Activated naive CD8-positive, alpha-beta T cell treated with anti-CD3 and anti-CD28 coated beads for 36 hours (primary cell): ENCODE results near the gene USP36. TPM values are rescaled to one million over a fixed set of nuclear protein-coding genes. Genes with fewer than 3 reads are reported as not detected.
"Not testable (repeated sequence)": the region's sequence is repeated elsewhere in the genome, so short reads cannot be mapped to it uniquely, and the experiment has no call there.

Experiments
- DNase-seq: peaks from one replicate; pipeline ENCODE4 v3.0.0; 2021
- H3K27ac Mint-ChIP-seq: one replicate; pipeline ENCODE4 v1.8.0; 2022; ENCODE audit warnings: mild to moderate bottlenecking, moderate library complexity, mixed read lengths
- H3K27me3 Mint-ChIP-seq: one replicate; pipeline ENCODE4 v1.8.0; 2022; ENCODE audit warnings: mild to moderate bottlenecking, mixed read lengths
- H3K36me3 Mint-ChIP-seq: one replicate; pipeline ENCODE4 v1.8.0; 2021; ENCODE audit warnings: mild to moderate bottlenecking, mixed read lengths
- H3K4me1 Mint-ChIP-seq: one replicate; pipeline ENCODE4 v1.8.0; 2021; ENCODE audit warnings: mixed read lengths
- H3K4me3 Mint-ChIP-seq: one replicate; pipeline ENCODE4 v1.8.0; 2022; ENCODE audit warnings: mild to moderate bottlenecking, moderate library complexity, mixed read lengths
- H3K9me3 Mint-ChIP-seq: one replicate; pipeline ENCODE4 v1.8.0; 2022; ENCODE audit warnings: mixed read lengths
- total RNA-seq, 2 experiments: library from RNA; stranded (reverse); gene quantifications; one replicate each; pipeline ENCODE4 v1.2.3, GENCODE V29; 2021

Gene USP36
- 100 to 1,000 TPM; 126 to 128 TPM for total RNA-seq

GRCh38 chr17:78840780-78841611 lies at the start of gene USP36:
Gene USP36, minus strand, starts transcription at chr17:78840814. Its CDS starts 4,451 bp downstream, at chr17:78836363.
- H3K4me3 Mint-ChIP-seq = peak within 1 kb of the TSS; percentile 88
- no peaks in the 10 kb centered on the region for H3K9me3 Mint-ChIP-seq
- H3K36me3 Mint-ChIP-seq = peaks cover 32% of the 10 kb centered on the region
- peak within 1 kb of the TSS; percentile 95 for H3K27ac Mint-ChIP-seq
- H3K4me1 Mint-ChIP-seq = peaks cover 29% of the 10 kb centered on the region
- peak; percentile 99 for DNase-seq
- H3K27me3 Mint-ChIP-seq = no peaks in the 10 kb centered on the region

DNA sequence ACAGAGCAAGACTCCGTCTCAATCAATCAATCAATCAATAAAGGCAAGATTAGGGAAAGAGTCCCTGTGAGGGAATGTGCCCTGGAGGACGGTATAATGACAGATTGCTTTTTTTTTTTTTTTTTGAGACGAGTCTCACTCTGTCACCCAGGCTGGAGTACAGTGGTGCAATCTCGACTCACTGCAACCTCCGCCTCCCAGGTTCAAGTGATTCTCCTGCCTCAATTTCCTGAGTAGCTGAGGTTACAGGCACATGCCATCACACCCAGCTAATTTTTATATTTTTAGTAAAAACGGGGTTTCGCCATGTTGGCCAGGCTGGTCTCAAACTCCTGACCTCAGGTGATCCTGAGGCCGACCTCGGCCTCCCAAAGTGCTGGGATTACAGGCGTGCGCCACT lies 49.5 kb upstream of the USP36 start:
- not testable (repeated sequence) for H3K36me3 Mint-ChIP-seq, DNase-seq, H3K27me3 Mint-ChIP-seq, H3K4me3 Mint-ChIP-seq, H3K9me3 Mint-ChIP-seq
- Mint-ChIP-seq H3K27ac (peak overlapping the region; percentile 69), H3K4me1 (peaks cover 33% of the 10 kb centered on the region)

GRCh38 chr17:78889531-78889930 lies 48.9 kb upstream of the USP36 start:
- Mint-ChIP-seq H3K36me3 (no peaks in the 10 kb centered on the region), H3K4me3 (peak overlapping the region; percentile 50), H3K4me1 (peaks cover 33% of the 10 kb centered on the region), H3K27me3 (peaks cover 5% of the 10 kb centered on the region), H3K27ac (peak overlapping the region; percentile 67), H3K9me3 (no peaks in the 10 kb centered on the region)
- DNase-seq = peak; percentile 21

- peaks cover 33% of the 10 kb centered on the region for H3K4me1 Mint-ChIP-seq
- peaks cover 5% of the 10 kb centered on the region for H3K27me3 Mint-ChIP-seq
- no peak for DNase-seq
- H3K9me3 Mint-ChIP-seq = no peaks in the 10 kb centered on the region
- peak overlapping the region; percentile 19 for H3K27ac Mint-ChIP-seq
- H3K36me3 Mint-ChIP-seq = no peaks in the 10 kb centered on the region
- H3K4me3 Mint-ChIP-seq = no peak overlapping the region
These were observed 48.4 kb upstream of the USP36 start for GRCh38 chr17:78888941-78889518.

- peaks cover 5% of the 10 kb centered on the region for H3K27me3 Mint-ChIP-seq
- DNase-seq = no peak
- no peak overlapping the region for H3K27ac Mint-ChIP-seq
- peaks cover 41% of the 10 kb centered on the region for H3K4me1 Mint-ChIP-seq
- no peak overlapping the region for H3K4me3 Mint-ChIP-seq
- H3K36me3 Mint-ChIP-seq = no peaks in the 10 kb centered on the region
- no peaks in the 10 kb centered on the region for H3K9me3 Mint-ChIP-seq
These were observed 46.3 kb upstream of the USP36 start for GRCh38 chr17:78886954-78887353.

GRCh38 chr17:78885956-78886355 lies 45.3 kb upstream of the USP36 start:
- Mint-ChIP-seq H3K4me3 (no peak overlapping the region), H3K36me3 (no peaks in the 10 kb centered on the region), H3K27me3 (peaks cover 5% of the 10 kb centered on the region), H3K4me1 (peaks cover 34% of the 10 kb centered on the region), H3K27ac (no peak overlapping the region), H3K9me3 (no peaks in the 10 kb centered on the region)
- no peak for DNase-seq

DNA sequence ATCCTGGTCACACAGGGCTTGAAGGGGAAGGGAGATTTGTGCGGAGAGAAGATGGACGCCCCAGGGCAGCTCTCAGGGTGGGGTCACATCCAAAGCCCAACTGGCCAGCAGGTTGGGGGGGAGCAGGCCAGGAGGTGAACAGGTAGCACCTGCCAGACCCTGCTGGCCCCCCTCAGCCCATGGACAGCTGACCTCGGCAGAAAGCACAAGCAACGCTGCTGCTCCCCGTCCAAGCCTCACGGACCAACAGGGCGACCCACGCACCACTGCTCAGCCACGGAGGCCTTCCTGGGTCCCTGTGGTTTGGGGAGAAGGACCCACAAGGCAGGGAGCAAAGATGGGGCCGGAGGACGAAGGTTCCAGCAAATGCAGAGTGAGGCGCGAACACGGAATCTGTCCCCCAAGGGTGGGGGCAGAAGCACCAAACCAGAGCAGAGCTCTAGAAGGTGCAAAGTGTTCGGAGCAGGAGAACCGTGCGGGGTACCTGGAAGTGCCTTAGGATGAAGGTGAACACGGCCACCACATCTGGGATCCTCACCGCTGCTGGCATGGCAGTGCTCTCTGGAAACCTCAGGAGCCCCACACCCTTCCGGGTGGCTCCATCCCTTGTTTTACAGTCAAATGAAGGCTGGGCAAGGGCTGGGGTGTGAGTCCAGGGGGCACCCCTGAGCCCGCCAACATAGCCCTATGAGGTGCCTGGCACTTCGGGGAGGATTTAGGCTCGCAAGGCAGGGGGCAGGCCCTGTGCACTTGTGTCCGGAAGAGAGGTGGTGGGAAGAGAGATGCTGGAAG lies 44.5 kb upstream of the USP36 start:
- H3K27ac Mint-ChIP-seq = no peak overlapping the region
- peaks cover 5% of the 10 kb centered on the region for H3K27me3 Mint-ChIP-seq
- no peaks in the 10 kb centered on the region for H3K9me3 Mint-ChIP-seq
- no peak for DNase-seq
- no peak overlapping the region for H3K4me3 Mint-ChIP-seq
- H3K4me1 Mint-ChIP-seq = peaks cover 28% of the 10 kb centered on the region
- H3K36me3 Mint-ChIP-seq = no peaks in the 10 kb centered on the region

DNA sequence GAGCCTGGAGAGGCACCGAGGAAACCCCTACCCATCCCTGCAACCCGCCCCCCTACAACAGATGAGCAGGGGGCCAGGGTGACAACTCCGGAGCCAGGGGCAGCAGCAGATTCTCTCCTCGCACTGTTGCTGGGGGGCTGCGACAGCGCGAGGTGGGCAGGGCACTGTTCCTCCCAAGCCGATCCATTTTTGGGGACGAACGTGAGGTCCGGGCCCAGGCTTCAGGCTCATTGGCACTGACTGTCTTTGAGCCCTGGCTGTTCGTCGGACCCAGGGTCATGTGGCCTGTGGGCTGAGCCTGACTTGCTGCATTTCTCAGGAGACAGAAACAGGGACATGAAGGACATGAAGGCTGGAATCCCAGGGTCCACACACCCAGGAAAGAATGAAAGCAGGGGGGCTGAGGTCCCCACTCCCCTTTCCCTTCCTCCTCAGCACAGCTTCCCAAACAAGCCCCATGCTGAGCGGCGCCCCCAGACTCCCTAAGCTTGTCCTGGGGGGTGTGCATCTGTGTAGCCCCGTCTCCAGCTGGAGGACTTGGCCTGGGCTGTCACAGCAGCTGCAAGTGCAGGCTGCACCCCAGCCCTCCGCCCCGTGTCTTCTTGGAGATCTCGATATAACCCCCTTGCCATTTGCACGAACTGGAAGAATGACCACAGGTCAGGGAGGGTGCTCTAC lies 43.7 kb upstream of the USP36 start:
- H3K27me3 Mint-ChIP-seq = peaks cover 5% of the 10 kb centered on the region

DNA sequence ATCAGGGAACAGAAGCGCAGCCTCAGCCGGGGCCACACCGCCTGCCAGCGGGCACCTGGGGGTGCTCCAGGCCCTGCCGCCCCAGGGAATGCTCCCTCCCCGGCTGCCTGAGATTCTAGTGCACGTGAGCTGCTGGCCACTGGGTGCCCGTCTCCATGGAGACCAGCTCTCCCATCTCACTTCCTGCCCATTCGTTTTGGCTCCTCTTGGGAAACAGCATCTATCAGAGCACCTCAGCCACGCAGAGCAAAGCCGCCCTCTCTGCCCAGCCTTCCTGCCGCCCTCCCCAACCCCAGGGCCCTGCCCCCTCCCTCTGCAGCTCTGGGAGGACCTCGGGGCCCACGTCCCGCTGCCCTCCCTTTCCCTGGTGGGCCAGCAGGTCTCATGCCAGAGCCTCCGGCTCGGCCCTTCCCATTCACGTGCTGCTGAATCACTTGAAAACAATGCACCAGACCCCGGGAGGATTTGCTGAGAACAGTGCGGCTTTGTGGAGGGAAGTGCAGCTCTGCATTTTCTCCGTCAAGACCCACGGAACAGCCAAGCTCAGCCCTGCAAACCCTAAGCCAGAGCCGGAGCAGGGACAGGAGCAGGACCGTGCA lies 43.0 kb upstream of the USP36 start:
- H3K9me3 Mint-ChIP-seq = no peaks in the 10 kb centered on the region
- H3K27ac Mint-ChIP-seq = no peak overlapping the region
- peak overlapping the region; percentile 53 for H3K4me3 Mint-ChIP-seq
- H3K36me3 Mint-ChIP-seq = no peaks in the 10 kb centered on the region
- no peak for DNase-seq
- peaks cover 26% of the 10 kb centered on the region for H3K4me1 Mint-ChIP-seq
- H3K27me3 Mint-ChIP-seq = peaks cover under 1% of the 10 kb centered on the region

More for the DNA sequence above, 43.7 kb upstream of the USP36 start:
- Mint-ChIP-seq H3K9me3 (no peaks in the 10 kb centered on the region), H3K36me3 (no peaks in the 10 kb centered on the region), H3K4me1 (peaks cover 28% of the 10 kb centered on the region), H3K4me3 (no peak overlapping the region), H3K27ac (no peak overlapping the region)
- no peak for DNase-seq

DNA sequence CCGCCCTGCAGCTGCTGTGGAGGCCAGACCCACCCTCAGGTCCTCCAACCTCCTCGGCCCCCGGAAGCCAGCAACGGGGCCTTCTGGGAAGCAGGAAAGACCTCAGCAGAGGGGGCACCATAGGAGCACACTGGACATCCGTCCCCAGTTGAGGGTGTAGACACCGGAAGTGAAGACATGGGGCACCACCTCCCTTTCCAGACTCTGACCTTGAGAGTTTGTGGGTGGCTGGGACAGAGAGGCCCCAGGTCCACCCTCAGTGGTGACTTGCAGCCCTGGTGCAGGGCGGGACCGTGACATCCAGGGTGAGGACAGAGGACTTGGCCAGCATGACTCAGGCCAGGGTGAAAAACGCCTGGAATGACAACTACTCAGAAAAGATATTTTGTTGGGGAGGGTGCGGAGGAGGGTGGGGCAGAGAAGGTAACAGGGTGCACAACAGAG lies 42.5 kb upstream of the USP36 start:
- Mint-ChIP-seq H3K36me3 (no peaks in the 10 kb centered on the region), H3K27me3 (no peaks in the 10 kb centered on the region), H3K4me1 (peaks cover 25% of the 10 kb centered on the region), H3K4me3 (peak overlapping the region; percentile 53), H3K9me3 (no peaks in the 10 kb centered on the region), H3K27ac (peak overlapping the region; percentile 77)
- DNase-seq = no peak

- no peak for DNase-seq
- H3K4me3 Mint-ChIP-seq = peak overlapping the region; percentile 53
- no peaks in the 10 kb centered on the region for H3K9me3 Mint-ChIP-seq
- H3K27me3 Mint-ChIP-seq = no peaks in the 10 kb centered on the region
- H3K4me1 Mint-ChIP-seq = peaks cover 25% of the 10 kb centered on the region
- H3K27ac Mint-ChIP-seq = peak overlapping the region; percentile 77
- no peaks in the 10 kb centered on the region for H3K36me3 Mint-ChIP-seq
These were observed 42.0 kb upstream of the USP36 start for GRCh38 chr17:78882540-78883088.

DNA sequence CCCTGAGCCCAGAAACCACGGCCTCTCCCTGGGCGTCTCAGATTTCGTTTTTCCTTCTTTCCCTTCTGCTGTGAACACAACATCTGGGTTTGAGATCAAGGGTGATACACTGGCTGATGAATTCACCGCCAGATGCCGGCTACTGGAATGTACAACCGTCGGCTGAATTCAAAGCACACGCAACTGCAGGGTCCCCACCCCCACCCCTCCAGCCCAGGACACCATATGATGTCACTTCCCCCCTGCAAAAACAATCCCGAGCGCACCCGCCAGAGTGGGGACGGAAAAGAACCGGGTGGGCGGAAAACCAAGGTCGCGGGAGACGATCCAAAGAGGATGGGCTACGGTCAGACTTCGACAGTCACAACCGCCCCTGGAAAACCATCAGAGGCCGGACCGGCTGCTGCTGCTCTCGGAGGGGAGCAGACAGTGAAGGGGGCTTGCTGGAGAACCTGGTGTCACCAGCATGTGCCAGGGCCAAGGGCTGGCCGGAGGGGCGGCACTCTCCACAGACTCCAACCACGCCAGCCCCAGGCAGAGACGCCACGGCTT lies 39.1 kb upstream of the USP36 start:
- DNase-seq = peak; percentile 41
- H3K27ac Mint-ChIP-seq = peak overlapping the region; percentile 74
- no peaks in the 10 kb centered on the region for H3K9me3 Mint-ChIP-seq
- no peaks in the 10 kb centered on the region for H3K36me3 Mint-ChIP-seq
- H3K27me3 Mint-ChIP-seq = peaks cover 3% of the 10 kb centered on the region
- H3K4me1 Mint-ChIP-seq = peaks cover 26% of the 10 kb centered on the region
- H3K4me3 Mint-ChIP-seq = peak overlapping the region; percentile 59

DNA sequence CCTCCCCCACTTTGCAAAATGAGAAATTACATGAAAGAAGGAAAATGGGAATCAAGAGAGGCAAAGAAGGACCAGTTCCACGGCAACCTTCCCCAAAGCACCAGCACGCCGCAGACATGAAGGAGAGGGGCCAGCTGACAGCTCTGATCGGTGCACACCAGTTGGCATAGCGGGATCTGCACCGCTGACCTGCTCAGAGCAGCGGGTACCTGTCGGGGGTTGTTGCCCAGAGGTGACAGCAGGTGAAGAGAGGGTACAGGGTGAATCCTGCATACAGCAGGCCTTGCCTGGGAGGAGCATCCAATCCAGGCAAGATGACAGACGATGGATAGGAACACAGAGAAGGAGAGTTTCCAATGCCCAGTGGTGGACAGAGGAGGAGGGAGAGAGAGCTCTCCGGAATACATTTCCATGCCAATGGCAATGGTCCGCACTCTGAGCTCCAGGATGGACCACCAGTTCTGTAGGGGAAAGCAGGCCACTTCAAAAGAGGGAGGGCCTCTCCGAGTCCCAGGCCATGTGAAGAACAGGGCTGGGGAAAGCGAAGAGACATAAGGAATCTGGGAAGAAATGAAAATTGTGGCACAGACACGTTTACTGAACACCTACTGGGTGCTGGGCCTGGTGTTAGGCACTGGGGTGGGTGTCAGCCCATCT lies 38.4 kb upstream of the USP36 start:
- Mint-ChIP-seq H3K36me3 (no peaks in the 10 kb centered on the region), H3K27ac (peak overlapping the region; percentile 55), H3K4me3 (peak overlapping the region; percentile 59), H3K9me3 (no peaks in the 10 kb centered on the region), H3K27me3 (peaks cover 3% of the 10 kb centered on the region), H3K4me1 (peaks cover 26% of the 10 kb centered on the region)
- DNase-seq = no peak
